WTC11 (cell line): ENCODE data around the gene PRKAR1B. TPM values are rescaled to one million over a fixed set of nuclear protein-coding genes. Genes with fewer than 3 reads are reported as not detected.

Experiments used
- ATAC-seq: fragments of 200-7000 bp; cut with Tn5 transposase; 2 replicates; pipeline ENCODE4 v1.10.0; 2021; ENCODE audit warnings: mild to moderate bottlenecking, moderate library complexity
- CTCF ChIA-PET: fragments of 300-600 bp; sonication (Branson Sonifier 250); formaldehyde crosslinking; loops from one replicate; lab custom pipeline; 2021; ENCODE audit warnings: antibody characterized with exemption; lab: Charles Lee
- POLR2A ChIA-PET: fragments of 350-600 bp; sonication (Branson Sonifier 250); formaldehyde crosslinking; loops from one replicate; lab custom pipeline; 2021; ENCODE audit warnings: antibody characterized with exemption; lab: Charles Lee
- DNase-seq: peaks from one replicate; pipeline ENCODE4 v3.0.0; 2021; ENCODE audit warnings: low spot score
- H3K27ac Mint-ChIP-seq: 2 replicates; pipeline ENCODE4 v1.8.0; 2021; ENCODE audit warnings: mixed read lengths
- H3K27me3 Mint-ChIP-seq: 2 replicates; pipeline ENCODE4 v1.8.0; 2021; ENCODE audit warnings: low read depth, mild to moderate bottlenecking, moderate library complexity, mixed read lengths
- H3K36me3 Mint-ChIP-seq: 2 replicates; pipeline ENCODE4 v1.8.0; 2021; ENCODE audit warnings: mixed read lengths
- H3K4me1 Mint-ChIP-seq: 2 replicates; pipeline ENCODE4 v1.8.0; 2022; ENCODE audit warnings: mixed read lengths
- H3K4me3 Mint-ChIP-seq: 2 replicates; pipeline ENCODE4 v1.8.0; 2021; ENCODE audit warnings: mild to moderate bottlenecking, moderate library complexity, mixed read lengths
- H3K9me3 Mint-ChIP-seq: 2 replicates; pipeline ENCODE4 v1.8.0; 2021; ENCODE audit warnings: mixed read lengths
- CREB1 ChIP-seq: sonication (generic); formaldehyde crosslinking; IDR thresholded peaks from 2 replicates; pipeline ENCODE4 v1.8.0; 2023; ENCODE audit warnings: mild to moderate bottlenecking, missing genetic modification reagents
- CTCF ChIP-seq: fragments of 200-600 bp; IDR thresholded peaks from 2 replicates; pipeline ENCODE4 v1.8.0; 2022; ENCODE audit warnings: antibody characterized with exemption
- GTF2I ChIP-seq: fragments of 250-450 bp; sonication (Bioruptor Pico); conservative IDR thresholded peaks from 2 replicates; pipeline ENCODE4 v1.4.0; 2021; ENCODE audit warnings: mild to moderate bottlenecking
- MYBL2 ChIP-seq: sonication (generic); formaldehyde crosslinking; IDR thresholded peaks from 2 replicates; pipeline ENCODE4 v1.8.1; 2023; ENCODE audit warnings: mild to moderate bottlenecking, moderate library complexity, missing genetic modification reagents
- NFYB ChIP-seq: sonication (generic); formaldehyde crosslinking; conservative IDR thresholded peaks from 2 replicates; pipeline ENCODE4 v1.8.0; 2022; ENCODE audit warnings: low read depth, missing genetic modification reagents
- NR3C1 ChIP-seq: sonication (generic); formaldehyde crosslinking; conservative IDR thresholded peaks from 2 replicates; pipeline ENCODE4 v1.8.1; 2023; ENCODE audit warnings: low read depth, mild to moderate bottlenecking, missing genetic modification reagents
- PRRX2 ChIP-seq: fragments of 250-450 bp; sonication (Bioruptor Pico); IDR thresholded peaks from 2 replicates; pipeline ENCODE4 v1.8.0; 2021; ENCODE audit warnings: mild to moderate bottlenecking
- TEAD4 ChIP-seq: sonication (generic); formaldehyde crosslinking; IDR thresholded peaks from 2 replicates; pipeline ENCODE4 v1.8.0; 2022; ENCODE audit warnings: mild to moderate bottlenecking, missing genetic modification reagents
- ZMAT4 ChIP-seq: fragments of 250-450 bp; sonication (Bioruptor Pico); IDR thresholded peaks from 2 replicates; pipeline ENCODE4 v1.9.0; 2021; ENCODE audit warnings: mild to moderate bottlenecking
- ZNF138 ChIP-seq: sonication (generic); formaldehyde crosslinking; conservative IDR thresholded peaks from 2 replicates; pipeline ENCODE4 v1.8.1; 2022; ENCODE audit warnings: mild to moderate bottlenecking, moderate library complexity, missing genetic modification reagents
- ZNF263 ChIP-seq: sonication (generic); formaldehyde crosslinking; IDR thresholded peaks from 2 replicates; pipeline ENCODE4 v1.8.1; 2022; ENCODE audit warnings: low read depth, mild to moderate bottlenecking, moderate library complexity, missing genetic modification reagents
- ZNF416 ChIP-seq: fragments of 250-450 bp; sonication (Bioruptor Pico); IDR thresholded peaks from 2 replicates; pipeline ENCODE4 v1.9.0; 2021; ENCODE audit warnings: mild to moderate bottlenecking, inconsistent platforms
- ZNF532 ChIP-seq: fragments of 250-450 bp; sonication (Bioruptor Pico); IDR thresholded peaks from 2 replicates; pipeline ENCODE4 v1.9.0; 2021; ENCODE audit warnings: mild to moderate bottlenecking, borderline replicate concordance
- total RNA-seq: library from RNA; stranded (reverse); gene quantifications from 3 replicates; pipeline ENCODE4 v1.2.3, GENCODE V29; 2021
- TF ChIP-seq, protein P1 (sequence below): fragments of 250-450 bp; sonication (Bioruptor Pico); IDR thresholded peaks from 2 replicates; pipeline ENCODE4 v1.9.0; 2021; ENCODE audit warnings: mild to moderate bottlenecking
- TF ChIP-seq, protein P2 (sequence below): sonication (generic); formaldehyde crosslinking; IDR thresholded peaks from 2 replicates; pipeline ENCODE4 v1.8.1; 2023; ENCODE audit warnings: mild to moderate bottlenecking, missing genetic modification reagents

Gene PRKAR1B
- total RNA-seq, 1 experiment from 2014 or later = 43.6 TPM

DNA sequence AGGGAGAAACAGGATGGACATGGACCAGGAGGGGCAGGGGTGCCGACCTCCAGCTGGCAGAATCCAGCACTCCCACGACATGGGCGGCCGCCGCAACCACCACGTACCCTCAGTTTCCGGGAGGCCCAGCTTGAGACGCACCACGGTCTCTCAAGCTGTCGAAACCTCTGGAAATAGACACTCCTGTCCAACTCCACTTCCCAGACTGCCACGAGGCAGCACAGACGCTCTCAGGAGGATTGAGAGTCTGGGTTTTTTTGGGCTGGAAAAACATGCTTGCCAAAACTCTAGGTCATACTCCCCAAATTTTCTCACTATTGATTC, 169.6 kb downstream of the PRKAR1B start (continued):
- TF ChIP-seq CTCF (no peak), MYBL2 (no peak)

DNA sequence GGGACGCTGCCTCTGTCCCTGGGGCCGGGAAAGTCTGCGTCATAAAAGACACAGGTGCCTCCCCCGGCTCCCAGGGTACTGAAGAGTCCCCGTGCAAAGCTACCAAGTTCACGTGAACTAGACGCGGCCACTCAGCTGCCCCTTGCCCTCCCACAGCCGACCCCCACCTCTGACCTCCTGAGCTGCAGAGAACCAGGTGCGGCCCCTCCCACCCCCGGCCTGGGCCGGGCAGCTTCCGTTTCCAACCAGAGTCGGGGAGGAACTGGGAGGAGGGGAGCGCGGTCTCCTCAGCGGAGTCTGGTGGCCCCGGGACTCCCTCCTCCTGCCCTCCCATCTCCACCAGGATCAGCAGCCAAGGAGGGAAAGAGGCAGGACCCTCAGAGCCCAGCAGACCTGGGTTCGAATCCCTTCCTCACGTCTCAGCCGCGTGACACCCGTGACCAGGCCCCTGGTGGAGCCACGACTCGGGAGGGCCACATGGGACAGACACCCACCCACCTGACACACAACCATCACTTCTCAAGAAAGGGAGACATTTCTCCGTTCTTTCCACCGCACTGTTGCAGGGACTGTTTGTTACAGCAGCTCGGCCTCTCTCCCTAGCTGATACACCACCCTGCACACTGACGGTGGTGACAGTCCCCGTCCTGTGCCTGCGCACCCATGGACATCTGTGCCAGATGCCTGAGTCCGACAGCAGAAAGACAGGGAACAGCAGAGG, 170.1 kb downstream of the PRKAR1B start:
- POLR2A ChIA-PET = no interaction called here
- DNase-seq (no peak), ATAC-seq (no peak)
- H3K36me3 Mint-ChIP-seq = peaks cover 8% of the 10 kb centered on the region; the same call in 1 of the 2 replicates
- no peaks in the 10 kb centered on the region for H3K4me1 Mint-ChIP-seq
- H3K27me3 Mint-ChIP-seq = no peaks in the 10 kb centered on the region
- CTCF ChIA-PET = no interaction called here
- no peak overlapping the region for H3K4me3 Mint-ChIP-seq
- no peak for TF ChIP-seq ZNF138 (CRISPR knock-in tag)
- TF ChIP-seq, protein P1, sequence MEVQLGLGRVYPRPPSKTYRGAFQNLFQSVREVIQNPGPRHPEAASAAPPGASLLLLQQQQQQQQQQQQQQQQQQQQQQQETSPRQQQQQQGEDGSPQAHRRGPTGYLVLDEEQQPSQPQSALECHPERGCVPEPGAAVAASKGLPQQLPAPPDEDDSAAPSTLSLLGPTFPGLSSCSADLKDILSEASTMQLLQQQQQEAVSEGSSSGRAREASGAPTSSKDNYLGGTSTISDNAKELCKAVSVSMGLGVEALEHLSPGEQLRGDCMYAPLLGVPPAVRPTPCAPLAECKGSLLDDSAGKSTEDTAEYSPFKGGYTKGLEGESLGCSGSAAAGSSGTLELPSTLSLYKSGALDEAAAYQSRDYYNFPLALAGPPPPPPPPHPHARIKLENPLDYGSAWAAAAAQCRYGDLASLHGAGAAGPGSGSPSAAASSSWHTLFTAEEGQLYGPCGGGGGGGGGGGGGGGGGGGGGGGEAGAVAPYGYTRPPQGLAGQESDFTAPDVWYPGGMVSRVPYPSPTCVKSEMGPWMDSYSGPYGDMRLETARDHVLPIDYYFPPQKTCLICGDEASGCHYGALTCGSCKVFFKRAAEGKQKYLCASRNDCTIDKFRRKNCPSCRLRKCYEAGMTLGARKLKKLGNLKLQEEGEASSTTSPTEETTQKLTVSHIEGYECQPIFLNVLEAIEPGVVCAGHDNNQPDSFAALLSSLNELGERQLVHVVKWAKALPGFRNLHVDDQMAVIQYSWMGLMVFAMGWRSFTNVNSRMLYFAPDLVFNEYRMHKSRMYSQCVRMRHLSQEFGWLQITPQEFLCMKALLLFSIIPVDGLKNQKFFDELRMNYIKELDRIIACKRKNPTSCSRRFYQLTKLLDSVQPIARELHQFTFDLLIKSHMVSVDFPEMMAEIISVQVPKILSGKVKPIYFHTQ (CRISPR knock-in tag) = no peak
- TF ChIP-seq, all 79 proteins: peak for 0
- Mint-ChIP-seq H3K9me3 (no peaks in the 10 kb centered on the region), H3K27ac (no peak overlapping the region)

DNA sequence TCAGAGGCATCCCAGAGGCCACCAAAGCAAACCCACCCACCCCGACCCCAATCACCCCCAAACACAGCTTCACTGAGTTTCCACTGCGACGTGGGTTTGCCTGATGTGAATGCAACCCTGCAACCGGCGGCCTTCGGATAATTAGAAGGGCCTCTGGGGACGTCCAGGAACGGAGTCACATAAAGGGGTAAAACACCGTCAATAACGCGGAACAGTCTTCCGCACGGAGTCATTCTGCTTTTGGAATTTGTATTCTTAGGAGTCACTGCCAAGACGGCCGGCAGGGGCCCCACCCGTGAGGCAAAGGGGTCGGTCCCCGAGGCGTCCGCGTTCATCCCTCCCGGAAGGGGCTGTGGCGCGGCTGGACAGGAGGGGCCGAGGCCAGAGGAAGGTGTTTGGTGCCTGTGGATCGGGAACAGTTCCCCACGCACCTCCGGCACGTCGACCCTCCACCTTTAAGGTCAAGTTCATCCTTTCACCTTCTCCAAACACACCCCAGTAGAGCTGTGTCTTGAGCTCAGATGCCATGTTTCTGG, 170.7 kb downstream of the PRKAR1B start:
- Mint-ChIP-seq H3K9me3 (no peaks in the 10 kb centered on the region), H3K4me3 (no peak overlapping the region), H3K27ac (no peak overlapping the region), H3K4me1 (no peaks in the 10 kb centered on the region), H3K36me3 (peaks cover 8% of the 10 kb centered on the region; the same call in 1 of the 2 replicates), H3K27me3 (no peaks in the 10 kb centered on the region)
- no peak for DNase-seq
- no peak for TF ChIP-seq ZMAT4 (CRISPR knock-in tag)
- no peak for TF ChIP-seq ZNF532 (CRISPR knock-in tag)
- TF ChIP-seq ZNF416 (CRISPR knock-in tag) = no peak
- no peak for TF ChIP-seq GTF2I (CRISPR knock-in tag)
- no peak for TF ChIP-seq PRRX2 (CRISPR knock-in tag)
- no peak for TF ChIP-seq ZNF263 (CRISPR knock-in tag)
- TF ChIP-seq NFYB (CRISPR knock-in tag) = no peak
- TF ChIP-seq TEAD4 (CRISPR knock-in tag) = no peak
- TF ChIP-seq MYBL2 = no peak
- TF ChIP-seq, protein P2, sequence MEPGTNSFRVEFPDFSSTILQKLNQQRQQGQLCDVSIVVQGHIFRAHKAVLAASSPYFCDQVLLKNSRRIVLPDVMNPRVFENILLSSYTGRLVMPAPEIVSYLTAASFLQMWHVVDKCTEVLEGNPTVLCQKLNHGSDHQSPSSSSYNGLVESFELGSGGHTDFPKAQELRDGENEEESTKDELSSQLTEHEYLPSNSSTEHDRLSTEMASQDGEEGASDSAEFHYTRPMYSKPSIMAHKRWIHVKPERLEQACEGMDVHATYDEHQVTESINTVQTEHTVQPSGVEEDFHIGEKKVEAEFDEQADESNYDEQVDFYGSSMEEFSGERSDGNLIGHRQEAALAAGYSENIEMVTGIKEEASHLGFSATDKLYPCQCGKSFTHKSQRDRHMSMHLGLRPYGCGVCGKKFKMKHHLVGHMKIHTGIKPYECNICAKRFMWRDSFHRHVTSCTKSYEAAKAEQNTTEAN = no peak
- TF ChIP-seq CREB1 (CRISPR knock-in tag) = no peak
- no peak for TF ChIP-seq NR3C1 (CRISPR knock-in tag)
- ChIA-PET CTCF (no interaction called here), POLR2A (no interaction called here)
- ATAC-seq = no peak
